H9 (cell line): ENCODE results near the gene SMARCA2. TPM values are rescaled to one million over a fixed set of nuclear protein-coding genes. Genes with fewer than 3 reads are reported as not detected.

Experiments
- DNase-seq: peaks from one replicate; pipeline ENCODE4 v3.0.0-alpha.2; 2017
- H2AFZ ChIP-seq: one replicate; pipeline ENCODE4 v1.6.1; 2013; ENCODE audit warnings: mild to moderate bottlenecking, low read length, control low read depth, moderate library complexity
- H2AK5ac ChIP-seq: 2 replicates; pipeline ENCODE4 v1.6.1; 2013; ENCODE audit warnings: low read length, control low read depth, mixed read lengths; ENCODE audit not compliant: insufficient read length
- H2BK120ac ChIP-seq: one replicate; pipeline ENCODE4 v1.6.1; 2013; ENCODE audit warnings: low read depth, mild to moderate bottlenecking, low read length, control low read depth, inconsistent platforms; ENCODE audit not compliant: poor library complexity, severe bottlenecking
- H2BK12ac ChIP-seq: 2 replicates; pipeline ENCODE4 v1.6.1; 2013; ENCODE audit warnings: low read length, control low read depth, mixed read lengths, low read depth; ENCODE audit not compliant: insufficient read length
- H2BK15ac ChIP-seq: 2 replicates; pipeline ENCODE4 v1.6.1; 2013; ENCODE audit warnings: low read depth, low read length, control low read depth
- H2BK20ac ChIP-seq: one replicate; pipeline ENCODE4 v1.6.1; 2013; ENCODE audit warnings: low read depth, mild to moderate bottlenecking, low read length, control low read depth, inconsistent platforms; ENCODE audit not compliant: poor library complexity, severe bottlenecking
- H2BK5ac ChIP-seq: 2 replicates; pipeline ENCODE4 v1.6.1; 2013; ENCODE audit warnings: low read length, control low read depth, mixed read lengths; ENCODE audit not compliant: insufficient read length
- H3K14ac ChIP-seq: 2 replicates; pipeline ENCODE4 v1.6.1; 2013; ENCODE audit warnings: low read length, control low read depth; ENCODE audit not compliant: insufficient read depth
- H3K18ac ChIP-seq: 2 replicates; pipeline ENCODE4 v1.6.1; 2013; ENCODE audit warnings: low read depth, mild to moderate bottlenecking, mixed read lengths, low read length, control low read depth; ENCODE audit not compliant: insufficient read length
- H3K23ac ChIP-seq: 2 replicates; pipeline ENCODE4 v1.6.1; 2013; ENCODE audit warnings: low read length, control low read depth, mixed read lengths, low read depth; ENCODE audit not compliant: insufficient read length
- H3K23me2 ChIP-seq: 2 replicates; pipeline ENCODE4 v1.6.1; 2013; ENCODE audit warnings: low read depth, mild to moderate bottlenecking, mixed read lengths, low read length, control low read depth; ENCODE audit not compliant: insufficient read length, poor library complexity, severe bottlenecking
- H3K27ac ChIP-seq: 2 replicates; pipeline ENCODE4 v1.5.1; 2013; ENCODE audit warnings: low read length, control low read depth, mixed read lengths, low read depth; ENCODE audit not compliant: insufficient read length
- H3K27me3 ChIP-seq: 2 replicates; pipeline ENCODE4 v1.6.1; 2013; ENCODE audit warnings: low read length, control low read depth, inconsistent platforms; ENCODE audit not compliant: insufficient read depth
- H3K4ac ChIP-seq: 2 replicates; pipeline ENCODE4 v1.6.1; 2013; ENCODE audit warnings: low read depth, mild to moderate bottlenecking, control low read depth, inconsistent platforms, low read length, moderate library complexity
- H3K4me1 ChIP-seq: 2 replicates; pipeline ENCODE4 v1.6.1; 2013; ENCODE audit warnings: low read length, control low read depth, inconsistent platforms; ENCODE audit not compliant: insufficient read depth
- H3K4me2 ChIP-seq: 2 replicates; pipeline ENCODE4 v1.6.1; 2013; ENCODE audit warnings: low read length, control low read depth, mixed read lengths; ENCODE audit not compliant: insufficient read length, insufficient read depth
- H3K56ac ChIP-seq: 2 replicates; pipeline ENCODE4 v1.6.1; 2013; ENCODE audit warnings: low read depth, mild to moderate bottlenecking, mixed read lengths, low read length, control low read depth; ENCODE audit not compliant: insufficient read length
- H3K79me1 ChIP-seq: 2 replicates; pipeline ENCODE4 v1.6.1; 2013; ENCODE audit warnings: low read depth, mild to moderate bottlenecking, moderate library complexity, low read length, control low read depth, inconsistent platforms; ENCODE audit not compliant: insufficient read depth, poor library complexity, severe bottlenecking
- H3K79me2 ChIP-seq: 2 replicates; pipeline ENCODE4 v1.6.1; 2013; ENCODE audit warnings: low read length, control low read depth, inconsistent platforms; ENCODE audit not compliant: insufficient read depth
- H3K9ac ChIP-seq: 2 replicates; pipeline ENCODE4 v1.6.1; 2013; ENCODE audit warnings: low read length, control low read depth, mixed read lengths; ENCODE audit not compliant: insufficient read length; ENCODE audit errors: extremely low read depth
- H3K9me3 ChIP-seq: one replicate; pipeline ENCODE4 v1.6.1; 2013; ENCODE audit warnings: low read depth, low read length, inconsistent platforms; ENCODE audit not compliant: control insufficient read depth
- H3T11ph ChIP-seq: one replicate; pipeline ENCODE4 v1.6.1; 2013; ENCODE audit warnings: mild to moderate bottlenecking, low read length, control low read depth, inconsistent platforms
- H4K20me1 ChIP-seq: one replicate; pipeline ENCODE4 v1.6.1; 2013; ENCODE audit not compliant: control insufficient read depth, insufficient read length, insufficient read depth
- H4K5ac ChIP-seq: 2 replicates; pipeline ENCODE4 v1.6.1; 2013; ENCODE audit warnings: low read depth, mild to moderate bottlenecking, mixed read lengths, low read length, control low read depth; ENCODE audit not compliant: insufficient read length
- H4K8ac ChIP-seq: replicated peaks from 2 replicates; pipeline ENCODE4 v1.6.1; 2013; ENCODE audit warnings: low read length, control low read depth, mixed read lengths, low read depth; ENCODE audit not compliant: insufficient read length
- H4K91ac ChIP-seq: 2 replicates; pipeline ENCODE4 v1.6.1; 2013; ENCODE audit warnings: low read depth, mild to moderate bottlenecking, moderate library complexity, mixed read lengths, low read length, control low read depth; ENCODE audit not compliant: insufficient read length
- H3K27ac Mint-ChIP-seq, 3 experiments: 2 replicates in 2 of 3; 3 replicates in 1 of 3; pipeline ENCODE4 v1.8.0; 2020 to 2021; ENCODE audit warnings: mixed read lengths in 3 of 3, mild to moderate bottlenecking in 1 of 3, moderate library complexity in 1 of 3
- H3K27me3 Mint-ChIP-seq: 2 replicates; pipeline ENCODE4 v1.8.0; 2021; ENCODE audit warnings: low read depth, mild to moderate bottlenecking, moderate library complexity, mixed read lengths
- H3K36me3 Mint-ChIP-seq, 3 experiments: 2 replicates in 2 of 3; 3 replicates in 1 of 3; pipeline ENCODE4 v1.8.0; 2020 to 2021; ENCODE audit warnings: low read depth in 3 of 3, mixed read lengths in 3 of 3; ENCODE audit not compliant: insufficient read depth in 1 of 3
- H3K4me1 Mint-ChIP-seq, 2 experiments: 2 replicates each; pipeline ENCODE4 v1.8.0; 2020; ENCODE audit warnings: mixed read lengths in 2 of 2
- H3K4me3 Mint-ChIP-seq, 2 experiments: 2 replicates in 1 of 2; 3 replicates in 1 of 2; pipeline ENCODE4 v1.8.0; 2020 to 2021; ENCODE audit warnings: mild to moderate bottlenecking in 2 of 2, mixed read lengths in 2 of 2, moderate library complexity in 1 of 2
- H3K9me3 Mint-ChIP-seq, 2 experiments: 2 replicates in 1 of 2; 3 replicates in 1 of 2; pipeline ENCODE4 v1.8.0; 2020; ENCODE audit warnings: mild to moderate bottlenecking in 2 of 2, mixed read lengths in 2 of 2, moderate library complexity in 1 of 2
- WGBS: extraction: QIAGEN DNeasy Blood & Tissue Kit; methylation state at CpG from one replicate; pipeline ENCODE4 v1.1.7; 2013; ENCODE audit warnings: missing lambda C conversion rate, low lambda C conversion rate, mixed read lengths; ENCODE audit not compliant: insufficient read length; ENCODE audit errors: extremely low coverage; 5-methylcytosine and 5-hydroxymethylcytosine counted together
- total RNA-seq: library from RNA; stranded (reverse); gene quantifications from 2 replicates; pipeline ENCODE4 v1.2.1, GENCODE V29; 2021
- TF ChIP-seq, protein P1 (sequence below): fragments of 200-600 bp; sonication (generic); conservative IDR thresholded peaks from 3 replicates; pipeline ENCODE4 v1.8.0; 2021; ENCODE audit warnings: antibody characterized with exemption, mild to moderate bottlenecking

SMARCA2 gene
- total RNA-seq, 1 experiment from 2014 or later, result 15.3 TPM

DNA sequence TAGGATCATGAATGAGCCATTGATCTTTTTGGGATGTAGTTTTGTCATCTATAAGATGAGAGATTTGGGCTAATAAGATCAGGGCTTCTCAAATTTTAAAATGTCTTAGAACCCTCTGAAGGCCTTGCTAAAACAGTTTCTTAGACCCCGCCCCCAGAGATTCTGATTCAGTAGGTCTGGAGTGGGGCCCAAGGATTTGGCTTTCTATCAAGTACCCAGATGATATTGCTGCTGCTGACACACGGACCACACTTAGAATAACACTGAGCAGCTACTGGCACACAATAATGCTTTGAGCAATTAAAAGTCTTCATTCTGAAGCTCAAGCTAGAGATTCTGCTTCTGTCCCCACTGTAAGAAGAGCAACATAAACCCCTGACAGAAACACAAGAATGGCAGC lies 216.7 kb downstream of the SMARCA2 start:
- Histone ChIP-seq H4K8ac (no peak overlapping the region), H3K18ac (no peak overlapping the region), H3T11ph (no peak overlapping the region), H3K9me3 (no peaks in the 10 kb centered on the region), H2BK12ac (no peak overlapping the region), H3K9ac (no peak overlapping the region), H4K20me1 (no peaks in the 10 kb centered on the region), H3K79me2 (no peaks in the 10 kb centered on the region), H3K56ac (no peak overlapping the region), H3K79me1 (no peaks in the 10 kb centered on the region), H3K14ac (no peak overlapping the region), H3K23ac (no peak overlapping the region), H4K5ac (no peak overlapping the region), H3K23me2 (no peaks in the 10 kb centered on the region), H2AK5ac (no peak overlapping the region), H3K27ac (no peak overlapping the region), H2BK5ac (no peak overlapping the region), H2BK20ac (no peak overlapping the region), H4K91ac (no peak overlapping the region), H3K4me2 (no peak overlapping the region), H3K4me1 (no peaks in the 10 kb centered on the region), H2BK120ac (no peak overlapping the region), H3K27me3 (no peaks in the 10 kb centered on the region), H2BK15ac (no peak overlapping the region), H2AFZ (no peak overlapping the region), H3K4ac (no peak overlapping the region)
- Mint-ChIP-seq H3K9me3 (peaks cover 5 to 8% of the 10 kb centered on the region in 2 experiments; a peak in 4 of 5 replicates), H3K27me3 (no peaks in the 10 kb centered on the region; the same call in 1 of the 2 replicates), H3K4me3 (no peak overlapping the region), H3K4me1 (peaks cover 9 to 34% of the 10 kb centered on the region in 2 experiments), H3K27ac (no peak overlapping the region; a peak in 1 of 7 replicates), H3K36me3 (peaks cover 0 to 14% (median 10%) of the 10 kb centered on the region in 3 experiments; a peak in 6 of 7 replicates)
- DNase-seq, result no peak
- TF ChIP-seq, protein P1, sequence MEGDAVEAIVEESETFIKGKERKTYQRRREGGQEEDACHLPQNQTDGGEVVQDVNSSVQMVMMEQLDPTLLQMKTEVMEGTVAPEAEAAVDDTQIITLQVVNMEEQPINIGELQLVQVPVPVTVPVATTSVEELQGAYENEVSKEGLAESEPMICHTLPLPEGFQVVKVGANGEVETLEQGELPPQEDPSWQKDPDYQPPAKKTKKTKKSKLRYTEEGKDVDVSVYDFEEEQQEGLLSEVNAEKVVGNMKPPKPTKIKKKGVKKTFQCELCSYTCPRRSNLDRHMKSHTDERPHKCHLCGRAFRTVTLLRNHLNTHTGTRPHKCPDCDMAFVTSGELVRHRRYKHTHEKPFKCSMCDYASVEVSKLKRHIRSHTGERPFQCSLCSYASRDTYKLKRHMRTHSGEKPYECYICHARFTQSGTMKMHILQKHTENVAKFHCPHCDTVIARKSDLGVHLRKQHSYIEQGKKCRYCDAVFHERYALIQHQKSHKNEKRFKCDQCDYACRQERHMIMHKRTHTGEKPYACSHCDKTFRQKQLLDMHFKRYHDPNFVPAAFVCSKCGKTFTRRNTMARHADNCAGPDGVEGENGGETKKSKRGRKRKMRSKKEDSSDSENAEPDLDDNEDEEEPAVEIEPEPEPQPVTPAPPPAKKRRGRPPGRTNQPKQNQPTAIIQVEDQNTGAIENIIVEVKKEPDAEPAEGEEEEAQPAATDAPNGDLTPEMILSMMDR, result no peak
- WGBS, result no CpG with 5 or more reads among the region's 2 CpGs
